ENCODE results near the gene NPDC1.

Gene NPDC1

GRCh38 chr9:137037483-137037882 is 8.5 kb downstream of the NPDC1 start:
- no peak overlapping the region for H3K4me3 ChIP-seq (ENCODE audit: low read depth, low read length)
- ChIA-PET POLR2A (no interaction called here), CTCF (interaction anchor here (1.6 to 14.2 kb wide), 8 partner anchors 8 to 254 kb away, joined by 4 to 310 read pairs (median 68); partner anchors contain the start of genes AJM1, C8G, ENTPD2 and FBXW5)
- TF ChIP-seq, protein P1, sequence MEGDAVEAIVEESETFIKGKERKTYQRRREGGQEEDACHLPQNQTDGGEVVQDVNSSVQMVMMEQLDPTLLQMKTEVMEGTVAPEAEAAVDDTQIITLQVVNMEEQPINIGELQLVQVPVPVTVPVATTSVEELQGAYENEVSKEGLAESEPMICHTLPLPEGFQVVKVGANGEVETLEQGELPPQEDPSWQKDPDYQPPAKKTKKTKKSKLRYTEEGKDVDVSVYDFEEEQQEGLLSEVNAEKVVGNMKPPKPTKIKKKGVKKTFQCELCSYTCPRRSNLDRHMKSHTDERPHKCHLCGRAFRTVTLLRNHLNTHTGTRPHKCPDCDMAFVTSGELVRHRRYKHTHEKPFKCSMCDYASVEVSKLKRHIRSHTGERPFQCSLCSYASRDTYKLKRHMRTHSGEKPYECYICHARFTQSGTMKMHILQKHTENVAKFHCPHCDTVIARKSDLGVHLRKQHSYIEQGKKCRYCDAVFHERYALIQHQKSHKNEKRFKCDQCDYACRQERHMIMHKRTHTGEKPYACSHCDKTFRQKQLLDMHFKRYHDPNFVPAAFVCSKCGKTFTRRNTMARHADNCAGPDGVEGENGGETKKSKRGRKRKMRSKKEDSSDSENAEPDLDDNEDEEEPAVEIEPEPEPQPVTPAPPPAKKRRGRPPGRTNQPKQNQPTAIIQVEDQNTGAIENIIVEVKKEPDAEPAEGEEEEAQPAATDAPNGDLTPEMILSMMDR (IDR thresholded peaks at IDR 0.05; ENCODE audit: insufficient read depth, low read length, missing control alignments) = no peak
- no peak for DNase-seq (ENCODE audit: low read depth, low spot score)

DNA sequence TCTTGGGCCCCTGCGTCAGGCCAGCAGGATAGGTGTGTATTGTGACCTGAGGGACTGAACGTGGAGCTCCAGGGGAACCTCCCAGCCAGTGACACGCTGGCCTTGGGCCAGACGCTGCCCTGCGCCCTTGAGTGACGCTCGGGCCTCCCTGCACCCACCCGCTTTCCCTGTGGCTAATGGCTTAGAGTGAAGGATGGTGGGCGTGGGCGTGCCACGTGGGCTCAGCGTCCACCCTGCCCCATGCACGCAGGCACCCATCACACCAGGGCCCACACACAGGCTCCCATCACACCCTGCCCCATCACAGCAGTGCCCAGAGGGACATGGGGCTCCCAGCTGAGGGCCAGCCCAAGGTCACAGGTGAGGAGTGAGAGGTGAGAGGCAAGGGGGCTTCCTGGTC is 8.9 kb downstream of the NPDC1 start:
- ChIA-PET POLR2A (no interaction called here), CTCF (interaction anchor here (1.6 to 14.2 kb wide), 8 partner anchors 8 to 254 kb away, joined by 4 to 310 read pairs (median 68); partner anchors contain the start of genes AJM1, C8G, ENTPD2 and FBXW5)
- no peak for DNase-seq (ENCODE audit: low read depth, low spot score)
- no peak overlapping the region for H3K4me3 ChIP-seq (ENCODE audit: low read depth, low read length)
- TF ChIP-seq, protein P1 (IDR thresholded peaks at IDR 0.05; ENCODE audit: insufficient read depth, low read length, missing control alignments) = no peak

GRCh38 chr9:137035937-137036336 is 10.0 kb downstream of the NPDC1 start:
- ChIA-PET CTCF (interaction anchor here (0.6 to 14.2 kb wide), 32 partner anchors 8 to 257 kb away, joined by 3 to 310 read pairs (median 4); partner anchors contain the start of genes AJM1, C8G, ENTPD2 and FBXW5), POLR2A (interaction anchor here (1.1 to 2.2 kb wide), 3 partner anchors 11 to 189 kb away, joined by 3 to 13 read pairs (median 3); no protein-coding TSS in a partner anchor)
- DNase-seq (ENCODE audit: low read depth, low spot score) = no peak
- H3K4me3 ChIP-seq (ENCODE audit: low read depth, low read length) = no peak overlapping the region
- TF ChIP-seq, protein P1 (IDR thresholded peaks at IDR 0.05; ENCODE audit: insufficient read depth, low read length, missing control alignments) = no peak

DNA sequence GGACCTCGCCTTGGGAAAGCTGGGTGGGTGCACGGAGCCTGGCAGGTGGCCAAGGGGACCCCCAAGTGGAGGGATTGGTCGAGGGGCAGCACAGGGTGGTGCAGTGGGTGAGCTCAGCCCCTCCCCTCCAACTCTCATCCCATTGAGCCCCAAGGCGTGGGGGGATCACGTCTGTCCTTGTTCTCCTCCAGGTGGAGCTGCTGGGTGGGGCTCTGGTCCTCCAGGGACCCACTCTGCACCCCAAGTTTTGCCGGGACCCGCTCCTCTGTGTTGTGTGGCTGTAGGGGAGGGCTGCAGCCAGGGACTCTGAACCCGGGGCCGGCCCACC is 10.5 kb downstream of the NPDC1 start:
- CTCF ChIA-PET = interaction anchor here (0.6 to 14.2 kb wide), 42 partner anchors 9 to 248 kb away, joined by 3 to 310 read pairs (median 4); partner anchors contain the start of genes AJM1, C8G, CCDC183 and ENTPD2
- H3K4me3 ChIP-seq (ENCODE audit: low read depth, low read length) = no peak overlapping the region
- DNase-seq (ENCODE audit: low read depth, low spot score) = no peak
- TF ChIP-seq, protein P1 (IDR thresholded peaks at IDR 0.05; ENCODE audit: insufficient read depth, low read length, missing control alignments) = no peak
- POLR2A ChIA-PET = interaction anchor here (0.6 to 2.2 kb wide), 6 partner anchors 11 to 189 kb away, joined by 3 to 13 read pairs (median 3); partner anchors contain the start of gene MAN1B1

DNA sequence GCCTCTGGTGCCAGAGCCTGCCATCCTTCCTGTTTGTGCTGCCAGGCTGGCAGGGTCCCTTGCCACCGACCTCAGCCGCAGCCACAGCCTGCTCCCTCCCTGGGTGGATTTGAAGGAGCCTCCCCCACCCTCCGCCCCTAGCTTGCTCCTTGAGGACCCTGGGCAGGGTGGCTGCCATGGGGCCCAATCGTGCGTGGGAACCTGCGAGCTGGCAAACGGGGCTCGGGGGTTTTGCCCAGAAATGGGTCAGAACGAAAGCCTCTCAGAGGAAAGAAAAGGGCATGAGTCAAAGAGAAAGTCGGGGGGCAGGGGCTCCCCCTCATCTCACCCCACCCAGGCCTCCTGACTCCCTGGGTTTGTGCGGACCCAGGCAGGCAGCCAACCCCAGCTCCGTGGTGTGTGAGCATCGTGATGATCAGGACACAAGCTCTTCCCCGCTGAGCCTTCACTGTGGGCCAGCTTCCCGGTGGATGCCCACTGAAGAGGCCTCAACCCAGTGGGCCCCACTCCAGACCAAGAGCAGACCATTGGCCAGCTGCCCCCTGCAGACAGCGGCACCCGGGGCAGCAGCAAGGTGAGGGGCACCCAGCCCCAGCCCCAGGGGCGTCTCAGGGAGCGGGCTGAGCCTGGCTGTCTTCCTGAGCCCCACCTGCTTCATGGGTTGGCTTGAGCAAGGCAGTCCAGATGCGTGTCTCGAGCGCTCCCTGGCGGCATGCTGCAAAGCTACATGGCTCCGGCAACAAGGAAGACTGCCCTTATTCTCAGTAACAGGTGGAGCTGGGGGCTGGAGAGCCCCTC is 11.1 kb downstream of the NPDC1 start:
- POLR2A ChIA-PET = interaction anchor here (0.6 to 2.2 kb wide), 7 partner anchors 12 to 188 kb away, joined by 3 to 13 read pairs (median 3); partner anchors contain the start of gene MAN1B1
- TF ChIP-seq, protein P1 (IDR thresholded peaks at IDR 0.05; ENCODE audit: insufficient read depth, low read length, missing control alignments) = peak; percentile 96
- peak; percentile 31 for DNase-seq (ENCODE audit: low read depth, low spot score)
- CTCF ChIA-PET = interaction anchor here (0.6 to 14.2 kb wide), 48 partner anchors 9 to 262 kb away, joined by 3 to 310 read pairs (median 4); partner anchors contain the start of genes AJM1, C8G, CCDC183 and ENTPD2
- H3K4me3 ChIP-seq (ENCODE audit: low read depth, low read length) = no peak overlapping the region
